Measurements from ENCODE around the gene GJA1.

GRCh38 chr6:121460170-121460569 lies 24.7 kb downstream of the GJA1 start:
- no peak for TF ChIP-seq CTCF (IDR thresholded peaks at IDR 0.05)
- no peak for TF ChIP-seq POLR2A (IDR thresholded peaks at IDR 0.05)

Measured in right lobe of liver (tissue), 4 donors.